ENCODE data around the gene GTPBP1.

GRCh38 chr22:38733329-38733723 is 27.6 kb downstream of the GTPBP1 start:
- TF ChIP-seq POLR2A (IDR thresholded peaks at IDR 0.05): no peak
- TF ChIP-seq CTCF (IDR thresholded peaks at IDR 0.05): peak; percentile 64 to 80 (median 69)
- TF ChIP-seq EP300 (IDR thresholded peaks at IDR 0.05): no peak
